ENCODE measurements around the gene CELSR3.

CELSR3 gene

DNA sequence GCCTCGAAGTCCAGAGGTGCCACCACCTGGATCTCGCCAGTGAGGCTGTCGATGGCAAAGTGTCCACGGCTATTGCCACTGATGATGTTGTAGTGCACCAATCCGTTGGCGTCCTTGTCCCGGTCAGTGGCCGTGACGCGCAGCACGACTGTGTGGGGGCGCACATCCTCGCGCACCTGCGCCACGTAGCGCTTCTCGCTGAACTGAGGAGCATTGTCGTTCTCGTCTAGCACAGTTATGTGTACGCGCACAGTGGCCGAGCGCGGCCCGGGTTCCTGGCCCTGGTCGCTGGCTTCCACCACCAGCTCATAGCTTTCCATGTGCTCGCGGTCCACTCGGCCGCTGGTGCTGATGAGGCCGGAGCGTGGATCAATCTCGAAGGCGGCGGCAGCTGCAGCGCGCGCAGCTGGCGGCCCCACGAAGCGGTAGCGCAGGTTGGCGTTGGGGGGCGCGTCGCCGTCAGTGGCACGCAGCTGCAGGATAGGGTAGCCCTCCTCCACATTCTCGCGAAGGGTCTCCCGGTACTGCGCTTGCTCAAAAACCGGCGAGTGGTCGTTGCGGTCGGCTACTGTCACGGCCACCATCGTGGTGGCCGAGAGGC, 1.8 kb downstream of the CELSR3 start:
- no peak for DNase-seq (ENCODE audit: low read depth)

DNA sequence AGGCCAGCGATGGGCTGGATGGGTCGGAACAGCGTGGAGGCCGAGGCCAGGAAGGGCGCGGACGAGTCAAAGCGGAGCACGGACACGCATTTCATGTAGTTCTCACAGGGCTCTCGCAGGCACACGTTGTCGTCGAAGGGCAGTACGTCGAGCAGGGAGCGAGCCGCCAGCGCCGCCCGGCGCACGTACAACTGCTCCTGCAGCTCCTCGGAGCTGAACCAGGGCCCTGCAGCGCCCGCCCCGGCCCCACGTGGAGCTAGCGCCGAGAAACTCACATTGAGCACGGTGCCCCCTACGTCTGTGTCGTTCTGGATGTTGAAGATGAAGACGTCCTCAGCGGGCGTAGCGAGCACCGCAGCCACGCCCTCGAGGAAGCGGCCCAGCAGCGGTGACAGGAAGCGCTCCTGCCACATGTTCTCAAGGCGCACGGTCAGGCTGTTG, 5.8 kb downstream of the CELSR3 start:
- no peak for DNase-seq (ENCODE audit: low read depth)

DNA sequence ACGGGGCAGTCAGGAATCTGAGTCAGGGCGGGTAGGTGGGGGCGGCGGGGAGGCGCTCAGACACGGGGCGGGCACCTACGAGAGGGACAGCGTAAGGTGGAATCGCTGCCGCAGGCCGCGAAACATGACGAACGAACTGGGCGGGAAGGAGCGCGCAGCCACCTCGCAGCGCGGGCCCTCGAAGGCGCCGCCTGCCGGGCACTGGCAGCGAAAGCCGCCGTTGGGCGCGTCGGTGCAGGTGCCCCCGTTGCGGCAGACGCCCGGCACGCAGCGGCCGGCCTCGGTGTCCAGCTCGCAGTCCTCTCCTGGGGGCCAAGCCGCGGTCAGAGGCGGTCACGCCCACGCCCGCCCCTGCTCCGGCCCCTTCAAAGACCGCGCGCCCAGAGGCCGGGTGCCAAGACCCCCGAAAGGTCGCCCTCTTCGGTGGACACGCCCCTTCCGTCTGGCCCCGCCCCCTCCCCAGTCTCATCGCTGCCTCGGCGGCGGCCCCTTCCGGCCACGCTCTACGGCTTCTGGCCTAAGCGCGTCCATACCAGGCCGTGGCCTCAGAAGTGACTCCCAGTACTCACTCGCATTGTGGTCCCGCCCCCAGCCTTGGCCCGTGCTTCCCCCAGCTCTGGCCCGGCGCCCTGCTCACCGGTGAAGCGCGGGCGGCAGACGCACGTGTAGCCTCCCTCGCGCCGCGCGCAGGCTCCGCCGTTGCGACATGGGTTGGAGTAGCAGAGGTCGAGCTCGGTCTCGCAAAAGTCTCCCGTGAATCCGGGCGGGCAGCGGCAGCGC, 6.4 kb downstream of the CELSR3 start:
- DNase-seq (ENCODE audit: low read depth) = peak; percentile 77

DNA sequence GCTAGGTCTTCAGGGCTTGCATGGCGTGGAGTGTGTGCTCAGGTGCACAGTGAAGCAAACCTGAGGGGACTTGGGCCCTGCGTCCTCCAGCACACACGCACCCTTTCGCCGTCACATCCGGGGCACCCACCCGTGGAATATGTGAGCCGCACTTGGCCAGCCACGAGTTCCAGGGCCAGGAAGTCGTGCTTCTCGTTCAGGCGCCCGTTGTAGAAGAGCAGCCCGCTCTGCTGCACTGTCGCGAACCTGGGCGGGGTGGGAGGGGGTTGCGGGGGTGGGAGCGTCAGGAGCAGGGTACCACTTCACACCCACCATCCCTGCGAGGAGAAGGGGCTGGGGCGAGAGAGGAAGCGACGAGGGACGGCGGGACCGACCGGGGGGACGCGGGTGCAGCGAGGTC, 7.1 kb downstream of the CELSR3 start:
- DNase-seq (ENCODE audit: low read depth) = peak; percentile 36

DNA sequence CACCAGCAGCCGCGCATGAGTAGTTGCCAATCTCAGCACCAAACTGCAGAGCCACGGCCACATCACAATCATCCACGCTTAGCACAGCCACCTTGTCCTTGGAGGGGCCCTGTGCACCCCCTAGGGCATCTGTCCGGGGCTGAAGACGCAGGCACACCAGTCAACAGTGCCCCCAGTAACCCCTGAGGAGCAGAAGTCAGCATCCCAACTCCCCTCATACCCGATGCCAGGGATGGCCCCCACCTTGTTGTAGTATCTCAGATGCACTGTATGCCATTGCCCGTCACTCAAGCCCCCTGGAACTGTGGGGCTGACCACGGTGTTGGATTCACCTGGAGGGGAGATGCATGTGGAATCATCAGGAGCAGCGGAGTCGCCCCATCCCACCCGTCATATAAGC, 7.6 kb downstream of the CELSR3 start:
- DNase-seq (ENCODE audit: low read depth) = no peak

DNA sequence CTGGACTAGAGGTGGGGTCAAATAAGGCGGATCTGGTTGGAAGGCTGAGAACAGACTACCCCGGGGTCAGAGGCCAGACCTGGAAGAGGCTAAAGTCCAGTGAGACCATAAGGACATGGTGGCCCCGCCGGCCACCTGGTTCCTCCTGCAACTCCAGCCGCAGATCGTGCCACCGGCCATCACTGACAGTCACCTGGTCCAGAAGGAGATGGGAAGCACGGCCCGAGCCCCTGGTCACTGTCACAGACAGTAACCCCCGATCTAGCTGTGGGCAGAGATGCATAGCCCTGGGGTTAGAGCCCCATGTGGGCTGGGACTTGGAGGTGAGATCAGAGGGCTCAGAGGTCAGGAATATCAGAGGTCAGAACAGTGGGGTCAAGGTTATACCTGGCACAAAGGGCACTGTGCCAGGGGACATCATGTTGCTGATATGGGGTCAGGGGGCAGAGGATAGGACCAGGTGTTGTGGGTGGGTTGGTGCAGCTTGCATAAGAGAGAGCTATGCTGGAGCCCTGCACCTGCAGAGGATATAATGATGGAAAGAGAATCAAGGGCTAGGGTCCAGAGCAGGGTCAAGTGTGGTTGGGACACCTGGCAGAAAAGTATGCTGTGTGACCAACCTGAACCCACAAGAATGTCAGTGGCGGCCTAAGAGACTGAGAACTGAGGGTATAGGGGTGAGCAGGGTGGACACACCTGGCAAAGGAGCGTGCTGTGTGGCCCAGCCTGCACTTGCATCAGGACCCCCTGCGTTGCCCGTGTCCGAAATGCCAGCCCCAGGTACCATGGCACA, 9.6 kb downstream of the CELSR3 start:
- no peak for DNase-seq (ENCODE audit: low read depth)

DNA sequence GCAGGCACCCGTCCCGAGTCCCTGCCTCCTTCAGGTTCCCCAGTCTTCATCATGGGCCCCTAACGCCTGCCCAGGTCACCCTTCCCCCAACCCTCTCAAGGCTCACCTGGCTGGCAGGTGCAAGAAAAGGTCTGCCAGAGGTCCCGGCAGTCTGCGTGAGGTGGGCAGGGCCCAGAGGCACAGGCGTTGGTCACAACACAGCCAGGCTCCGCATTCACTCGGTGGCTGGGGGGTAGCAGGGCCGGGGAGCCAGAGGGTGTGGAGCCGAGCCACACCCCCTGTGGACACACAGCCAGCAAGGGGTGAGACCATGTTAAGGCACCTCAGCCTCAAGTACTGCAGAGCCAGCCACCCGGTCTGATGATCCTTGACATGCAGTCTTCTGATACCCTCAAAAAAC, 10.9 kb downstream of the CELSR3 start:
- no peak for DNase-seq (ENCODE audit: low read depth)

DNA sequence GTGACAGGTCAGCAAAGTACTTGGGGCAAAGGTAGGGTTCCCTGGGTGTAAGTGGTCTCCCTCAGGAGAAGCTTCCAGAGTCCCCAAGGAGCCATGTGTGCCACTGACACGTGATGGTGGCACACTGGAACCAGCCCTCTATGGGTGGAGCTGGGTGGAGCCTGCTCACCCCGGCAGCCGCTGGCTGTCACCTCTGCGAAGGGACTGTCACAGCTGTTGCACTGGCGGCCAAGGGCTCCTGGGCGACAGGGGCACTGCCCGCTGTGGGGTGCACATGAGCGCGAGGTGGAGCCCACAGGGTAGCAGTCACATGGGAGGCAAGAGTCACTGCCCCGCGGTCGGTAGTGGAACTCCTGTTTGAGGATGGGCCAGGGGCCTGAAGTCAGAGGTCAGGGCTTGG, 12.0 kb downstream of the CELSR3 start:
- DNase-seq (ENCODE audit: low read depth) = no peak

DNA sequence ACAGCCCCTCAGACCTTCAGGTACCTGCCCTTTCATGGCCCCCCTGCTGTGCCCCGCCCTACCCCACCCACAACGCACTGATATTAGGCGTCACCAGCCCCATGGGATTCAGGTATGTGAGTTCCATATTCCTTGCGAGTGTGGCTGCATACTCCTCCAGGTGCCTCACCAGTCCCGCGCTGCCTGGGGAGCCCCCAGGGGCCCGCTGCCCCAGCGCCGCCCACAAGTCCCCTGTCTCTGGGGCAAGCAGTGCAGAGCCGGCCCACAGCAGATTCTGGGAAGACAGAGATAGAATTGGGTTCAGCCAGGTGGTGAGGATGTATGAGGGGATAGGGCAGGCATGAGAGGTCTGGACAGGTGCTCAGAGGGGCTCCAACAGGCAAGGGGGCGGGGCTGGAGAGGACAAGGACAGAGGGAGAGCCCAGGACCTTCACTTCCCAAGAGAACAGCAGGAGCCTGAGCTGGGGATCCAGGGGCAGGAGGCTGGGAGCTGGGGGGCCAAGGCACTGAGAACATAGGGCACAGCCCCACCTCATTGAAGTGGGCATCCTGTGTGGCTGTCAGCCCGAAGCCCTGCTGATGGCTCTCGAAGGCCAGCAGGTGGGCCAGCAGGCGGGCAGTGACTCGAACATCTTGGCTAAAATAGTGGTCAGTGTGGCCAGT, 14.4 kb downstream of the CELSR3 start:
- no peak for DNase-seq (ENCODE audit: low read depth)

DNA sequence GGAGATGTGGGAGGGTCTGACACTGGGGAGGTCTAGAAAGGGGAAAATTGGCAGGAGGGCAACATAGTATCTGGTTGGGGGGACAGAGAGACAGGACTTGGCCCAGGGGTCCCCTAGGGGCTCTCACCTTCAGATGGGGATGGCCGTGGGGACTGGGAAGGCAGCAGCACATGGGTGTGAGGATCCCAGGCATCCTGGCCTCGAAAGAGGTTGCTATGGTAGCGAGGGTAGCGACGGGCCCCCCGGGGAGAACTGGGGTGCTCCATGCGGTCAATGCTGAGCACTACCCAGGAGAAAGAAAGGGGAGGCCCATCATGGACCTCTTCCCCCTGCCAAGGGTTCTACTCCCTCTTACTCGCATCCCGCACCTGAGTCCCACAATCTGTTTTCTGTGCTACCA, 15.0 kb downstream of the CELSR3 start:
- DNase-seq (ENCODE audit: low read depth) = no peak

DNA sequence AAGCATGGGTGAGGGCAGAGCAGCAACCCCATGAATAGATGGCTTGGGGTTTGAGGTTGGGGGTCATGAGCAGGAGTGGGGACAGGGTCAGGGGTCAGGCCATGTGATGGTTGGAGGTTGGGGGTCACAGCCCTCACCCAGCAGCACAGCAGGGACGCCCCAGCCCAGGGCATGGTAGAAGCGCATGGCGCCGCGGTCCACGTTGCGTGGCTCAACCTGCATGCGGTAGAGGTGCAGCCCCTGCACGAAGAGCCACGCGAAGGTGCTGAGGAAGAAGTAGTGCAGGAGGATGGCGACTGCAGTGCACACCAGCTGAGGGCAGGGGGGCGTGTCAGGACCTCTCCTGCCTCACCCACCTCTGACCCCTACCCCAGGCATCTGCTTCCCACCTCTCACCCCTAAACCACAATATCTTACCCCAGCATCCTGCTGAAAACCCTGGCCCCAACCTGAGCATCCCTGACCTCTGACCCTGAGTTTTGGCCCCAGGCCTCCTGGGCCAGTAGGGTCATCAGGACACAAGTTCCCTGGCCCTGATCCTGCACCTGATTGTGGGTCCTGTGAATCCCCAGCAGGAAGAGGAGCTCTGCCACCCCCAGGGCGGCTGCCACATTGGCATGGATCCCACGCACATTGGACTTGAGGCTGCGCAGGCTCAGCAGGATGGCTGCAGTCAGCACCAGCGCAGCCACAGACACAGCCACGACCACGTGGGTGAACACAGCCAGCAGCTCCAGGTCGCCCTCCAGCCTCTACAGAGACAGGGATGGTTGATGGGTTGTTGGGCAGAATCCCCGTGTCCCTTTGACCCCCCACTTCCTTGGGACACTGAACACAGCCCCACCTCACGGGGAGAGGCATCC, 17.6 kb downstream of the CELSR3 start:
- DNase-seq (ENCODE audit: low read depth) = no peak

DNA sequence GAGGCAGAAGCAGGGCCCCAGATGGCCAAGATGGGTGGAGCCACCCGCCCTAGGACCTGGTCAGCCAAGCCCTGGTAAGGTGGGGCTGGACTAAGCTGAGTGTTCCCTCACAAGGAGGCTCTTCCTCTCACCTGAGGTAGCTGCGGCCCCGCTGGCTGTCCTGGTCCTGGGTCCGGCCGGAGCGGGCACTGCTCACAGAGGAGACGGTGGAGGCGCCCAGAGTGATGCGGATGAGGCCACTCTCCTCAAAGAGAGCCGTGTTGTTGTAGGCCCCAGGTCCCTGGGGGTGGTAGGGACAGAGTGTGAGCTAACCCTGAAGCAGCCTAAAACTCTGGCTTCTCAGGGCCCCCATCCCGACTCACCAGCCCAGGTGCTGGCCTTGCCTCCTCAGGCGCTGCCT, 20.1 kb downstream of the CELSR3 start:
- DNase-seq (ENCODE audit: low read depth) = no peak

DNA sequence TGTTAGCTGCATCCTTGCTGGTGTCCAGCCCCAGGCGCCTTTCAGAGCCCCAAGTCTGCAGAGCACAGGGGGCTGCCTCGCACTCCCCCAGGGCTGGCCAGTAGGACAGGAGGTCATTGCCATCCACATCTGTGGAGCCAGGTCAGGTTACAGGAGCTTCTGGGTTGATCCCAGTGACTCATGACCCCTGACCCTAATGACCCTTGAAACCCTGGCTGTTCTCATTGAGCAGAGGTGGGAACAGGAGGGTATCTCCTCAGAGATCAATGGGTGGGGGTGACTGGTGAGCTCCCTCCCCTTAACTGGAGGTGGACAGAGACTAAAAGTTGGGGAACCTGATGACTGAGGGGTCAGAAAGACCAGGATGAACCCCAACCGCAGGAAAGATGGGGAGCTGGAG, 21.3 kb downstream of the CELSR3 start:
- no peak for DNase-seq (ENCODE audit: low read depth)

DNA sequence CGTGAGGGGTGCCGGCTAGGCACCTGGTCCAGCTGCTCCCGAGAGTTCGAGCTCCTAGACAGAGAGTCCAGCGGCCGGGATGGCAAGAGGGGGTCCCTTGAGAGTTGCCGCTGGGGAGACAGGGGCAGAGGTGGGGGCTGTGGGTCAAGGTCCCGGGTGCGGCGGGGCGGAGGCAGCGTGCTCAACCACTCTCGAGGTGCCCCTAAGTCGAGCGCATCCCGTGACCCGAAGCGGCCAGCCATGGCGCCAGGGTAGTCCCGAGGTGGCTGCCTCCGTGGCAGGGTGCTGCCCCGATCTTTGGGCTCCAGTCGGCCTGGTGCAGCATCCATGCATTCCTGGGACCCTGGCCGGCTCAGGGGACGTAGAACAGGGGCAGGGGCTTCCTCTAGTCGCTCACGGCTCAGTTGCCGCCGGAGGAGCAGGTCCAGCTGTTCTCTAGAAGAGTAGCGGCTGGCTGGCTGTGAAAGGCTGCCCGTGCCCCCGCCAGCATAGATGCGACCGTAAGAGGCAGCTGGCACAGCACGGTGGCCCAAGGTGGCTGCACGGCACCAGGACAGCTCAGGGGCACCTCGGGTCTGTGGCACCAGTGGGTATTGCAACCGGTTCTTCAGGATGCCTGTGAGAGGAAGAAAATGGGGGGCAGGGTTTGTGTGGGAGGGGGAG, 22.6 kb downstream of the CELSR3 start:
- no peak for DNase-seq (ENCODE audit: low read depth)

DNA sequence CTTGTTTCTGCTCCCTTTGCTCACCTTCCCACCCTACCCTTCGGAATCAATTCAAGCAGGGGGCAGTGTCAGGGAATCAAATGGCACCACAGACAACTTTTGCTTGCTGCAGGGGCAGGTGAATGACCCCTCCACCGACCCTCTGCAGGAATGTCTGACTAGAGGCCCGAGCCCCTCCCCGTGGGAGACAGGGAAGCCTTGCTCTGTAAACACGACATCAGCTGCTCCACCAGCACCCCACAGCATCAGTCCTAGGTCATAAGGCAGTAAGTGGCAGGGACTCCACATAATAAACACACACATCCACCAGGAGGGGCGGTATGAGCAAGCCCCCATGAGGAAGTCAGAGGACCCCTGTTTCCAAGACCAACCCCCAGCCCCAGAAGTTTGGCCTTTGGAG, 25.4 kb downstream of the CELSR3 start:
- no peak for DNase-seq (ENCODE audit: low read depth)

DNA sequence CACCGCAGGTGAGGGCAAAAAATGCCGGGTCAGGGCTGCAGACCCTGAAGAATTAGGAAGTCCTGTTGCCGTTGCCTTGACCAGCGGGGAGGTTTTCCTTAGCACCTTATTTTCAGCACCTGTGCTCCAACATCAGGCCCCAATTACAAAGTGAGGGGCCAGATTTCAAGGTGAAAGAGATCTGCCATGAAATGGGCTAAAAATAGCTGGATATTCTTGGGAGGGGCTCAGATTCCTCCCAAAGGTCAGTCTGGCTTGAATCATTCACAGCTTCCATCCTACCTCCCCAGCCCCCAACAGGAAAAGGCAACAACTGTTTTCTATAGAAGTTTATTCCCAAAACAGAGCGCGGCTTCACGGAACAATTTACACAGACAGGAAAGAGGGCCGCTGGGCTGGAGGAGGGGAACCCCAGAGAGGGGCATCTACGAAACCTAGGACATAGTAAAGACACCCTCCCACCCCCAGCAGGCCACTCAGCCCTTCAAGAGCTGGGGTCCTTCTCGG, 26.5 kb downstream of the CELSR3 start:
- no peak for DNase-seq (ENCODE audit: low read depth)

DNA sequence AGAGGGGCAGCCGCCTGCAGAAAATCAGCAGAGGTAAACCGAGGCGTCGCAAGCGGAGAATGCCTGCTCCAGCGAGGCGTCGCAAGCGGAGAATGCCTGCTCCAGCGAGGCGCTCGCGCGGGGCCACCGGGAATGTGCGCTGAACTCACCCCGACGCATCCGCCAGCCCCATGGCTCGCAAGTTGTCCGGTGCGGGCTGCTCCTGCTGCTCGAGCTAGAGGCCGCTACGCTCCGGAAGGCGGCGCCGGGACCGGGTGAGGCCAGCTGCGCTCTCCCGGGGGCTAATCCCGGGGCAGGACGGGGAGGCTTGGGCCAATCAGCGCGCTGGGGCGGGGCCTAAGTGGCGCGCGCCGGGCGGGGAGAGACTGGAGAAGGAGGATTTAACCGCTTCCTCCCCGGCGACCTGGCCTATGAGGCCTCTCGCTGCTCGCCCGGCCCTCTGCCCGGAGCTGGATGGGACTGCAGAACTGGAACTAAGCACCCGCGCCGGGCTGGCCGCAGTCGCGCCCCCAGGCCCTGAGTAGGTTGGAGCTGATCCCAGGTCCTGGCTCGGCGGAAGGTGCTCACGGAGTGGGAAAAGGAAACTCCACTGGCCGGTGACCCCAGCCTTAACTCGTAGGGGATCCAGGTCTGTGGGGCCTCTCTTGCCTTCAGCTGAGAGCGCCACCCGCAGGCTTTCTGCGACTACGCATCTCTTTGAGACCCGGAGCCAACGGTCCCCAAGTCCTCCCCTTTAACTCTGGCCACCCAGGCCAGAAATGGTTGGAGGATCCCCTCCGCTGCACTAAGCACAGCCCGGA, 27.3 kb downstream of the CELSR3 start, which contains the start of gene SLC26A6:
SLC26A6 (minus strand) TSS at position 240 of the 800 bp plus-strand sequence; CDS start at position 172, 68 bp downstream.
- DNase-seq (ENCODE audit: low read depth) = peak; percentile 92

DNA sequence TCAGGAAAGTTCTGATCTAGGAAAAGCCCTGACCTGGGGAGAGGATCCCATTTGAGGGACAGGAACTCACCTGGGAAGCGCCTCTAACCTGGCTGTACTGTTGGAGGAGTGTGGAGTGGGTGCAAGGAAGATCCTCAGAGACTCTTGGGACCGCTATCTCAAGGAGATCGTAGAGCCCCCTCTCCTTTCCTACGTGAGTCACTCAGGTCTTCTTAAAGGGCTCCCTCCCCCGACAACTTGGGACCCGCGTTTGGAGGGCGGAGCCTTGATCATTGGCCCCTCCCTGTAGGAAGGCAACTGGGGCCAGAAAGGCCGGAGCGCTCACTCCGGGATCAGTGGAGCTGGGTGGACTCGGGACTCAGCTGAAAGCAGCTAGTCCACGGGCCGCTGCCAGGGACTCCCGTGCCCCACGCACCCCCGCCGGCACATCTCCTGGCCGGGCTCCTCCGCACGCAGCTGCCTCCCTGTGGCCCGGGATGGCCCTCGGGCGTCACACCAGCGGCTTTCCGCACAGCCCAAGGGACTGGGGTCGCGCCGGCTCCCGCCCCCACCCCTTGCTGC, 27.9 kb downstream of the CELSR3 start:
- DNase-seq (ENCODE audit: low read depth) = peak; percentile 26

DNA sequence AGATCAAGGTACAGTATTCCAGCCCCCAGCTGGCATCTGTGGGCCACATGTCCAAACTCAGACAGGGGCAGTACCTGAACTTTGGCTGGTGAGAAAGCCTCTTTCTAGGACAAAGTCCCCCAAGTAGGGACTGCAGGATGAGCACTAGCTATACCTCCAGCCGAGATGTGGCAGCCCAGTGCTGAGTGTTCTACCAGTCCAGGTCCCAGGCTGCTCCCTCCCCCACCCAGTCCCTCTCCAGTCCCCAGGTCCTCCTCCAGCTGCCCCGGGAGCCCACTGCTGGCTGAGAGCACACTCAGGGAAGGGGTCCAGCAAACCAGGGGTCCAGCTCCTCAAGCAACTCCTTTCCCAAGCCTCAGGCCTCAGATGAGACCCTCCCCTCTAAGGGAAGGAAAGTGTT, 28.9 kb downstream of the CELSR3 start:
- no peak for DNase-seq (ENCODE audit: low read depth)
